SK-N-SH treated with all-trans-retinoic acid at 6 μM for 48 hours (cell line): ENCODE data around the gene RPE.

ENCODE experiments used
- ARNTL ChIP-seq: fragments of 450-650 bp; formaldehyde crosslinking; IDR thresholded peaks from 2 replicates; pipeline ENCODE4 v1.5.0; 2020; ENCODE audit warnings: low read depth, mild to moderate bottlenecking, moderate library complexity, borderline replicate concordance
- BACH2 ChIP-seq: fragments of 250-450 bp; sonication (Bioruptor Pico); IDR thresholded peaks from 2 replicates; pipeline ENCODE4 v1.9.0; 2021; ENCODE audit warnings: mild to moderate bottlenecking, borderline replicate concordance
- CSRNP3 ChIP-seq: fragments of 250-450 bp; sonication (Bioruptor Pico); IDR thresholded peaks from 2 replicates; pipeline ENCODE4 v1.5.1; 2021; ENCODE audit warnings: mild to moderate bottlenecking, moderate library complexity
- GLIS3 ChIP-seq: fragments of 250-450 bp; sonication (Bioruptor Pico); IDR thresholded peaks from 2 replicates; pipeline ENCODE4 v1.5.0; 2020; ENCODE audit warnings: mild to moderate bottlenecking, moderate library complexity
- OSR1 ChIP-seq: fragments of 250-450 bp; sonication (Bioruptor Pico); IDR thresholded peaks from 2 replicates; pipeline ENCODE4 v1.8.0; 2022; ENCODE audit warnings: moderate library complexity, mild to moderate bottlenecking, inconsistent platforms
- PPARA ChIP-seq: fragments of 250-450 bp; sonication (Bioruptor Pico); IDR thresholded peaks from 2 replicates; pipeline ENCODE4 v1.5.0; 2020; ENCODE audit warnings: mild to moderate bottlenecking, borderline replicate concordance
- TOX ChIP-seq: fragments of 250-450 bp; sonication (Bioruptor Pico); IDR thresholded peaks from 2 replicates; pipeline ENCODE4 v1.8.0; 2021; ENCODE audit warnings: mild to moderate bottlenecking, moderate library complexity, borderline replicate concordance
- ZC3H10 ChIP-seq: fragments of 250-450 bp; sonication (Bioruptor Pico); IDR thresholded peaks from 2 replicates; pipeline ENCODE4 v1.5.1; 2021; ENCODE audit warnings: mild to moderate bottlenecking, moderate library complexity
- ZFP3 ChIP-seq: fragments of 250-450 bp; sonication (Bioruptor Pico); IDR thresholded peaks from 2 replicates; pipeline ENCODE4 v1.5.0; 2020; ENCODE audit warnings: mild to moderate bottlenecking, moderate library complexity
- ZFP30 ChIP-seq: fragments of 450-650 bp; formaldehyde crosslinking; IDR thresholded peaks from 2 replicates; pipeline ENCODE4 v1.5.0; 2022; ENCODE audit warnings: mild to moderate bottlenecking, moderate library complexity
- TF ChIP-seq, protein P1 (sequence below): fragments of 250-450 bp; sonication (Bioruptor Pico); IDR thresholded peaks from 2 replicates; pipeline ENCODE4 v1.8.0; 2020; ENCODE audit warnings: mild to moderate bottlenecking, moderate library complexity, borderline replicate concordance
- TF ChIP-seq, protein P2 (sequence below): fragments of 250-450 bp; sonication (Bioruptor Pico); IDR thresholded peaks from 2 replicates; pipeline ENCODE4 v1.5.0; 2020; ENCODE audit warnings: mild to moderate bottlenecking, moderate library complexity
- TF ChIP-seq, protein P3 (sequence below): fragments of 250-450 bp; sonication (Bioruptor Pico); IDR thresholded peaks from 2 replicates; pipeline ENCODE4 v1.8.0; 2021; ENCODE audit warnings: low read depth, mild to moderate bottlenecking, moderate library complexity, borderline replicate concordance

- TF ChIP-seq TOX (CRISPR knock-in tag) (no peak), CSRNP3 (no peak), GLIS3 (no peak), ARNTL (no peak), BACH2 (CRISPR knock-in tag) (no peak), ZFP3 (CRISPR knock-in tag) (no peak), PPARA (no peak), ZFP30 (no peak), OSR1 (no peak), ZC3H10 (CRISPR knock-in tag) (no peak)
- TF ChIP-seq, protein P1, sequence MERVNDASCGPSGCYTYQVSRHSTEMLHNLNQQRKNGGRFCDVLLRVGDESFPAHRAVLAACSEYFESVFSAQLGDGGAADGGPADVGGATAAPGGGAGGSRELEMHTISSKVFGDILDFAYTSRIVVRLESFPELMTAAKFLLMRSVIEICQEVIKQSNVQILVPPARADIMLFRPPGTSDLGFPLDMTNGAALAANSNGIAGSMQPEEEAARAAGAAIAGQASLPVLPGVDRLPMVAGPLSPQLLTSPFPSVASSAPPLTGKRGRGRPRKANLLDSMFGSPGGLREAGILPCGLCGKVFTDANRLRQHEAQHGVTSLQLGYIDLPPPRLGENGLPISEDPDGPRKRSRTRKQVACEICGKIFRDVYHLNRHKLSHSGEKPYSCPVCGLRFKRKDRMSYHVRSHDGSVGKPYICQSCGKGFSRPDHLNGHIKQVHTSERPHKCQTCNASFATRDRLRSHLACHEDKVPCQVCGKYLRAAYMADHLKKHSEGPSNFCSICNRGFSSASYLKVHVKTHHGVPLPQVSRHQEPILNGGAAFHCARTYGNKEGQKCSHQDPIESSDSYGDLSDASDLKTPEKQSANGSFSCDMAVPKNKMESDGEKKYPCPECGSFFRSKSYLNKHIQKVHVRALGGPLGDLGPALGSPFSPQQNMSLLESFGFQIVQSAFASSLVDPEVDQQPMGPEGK (CRISPR knock-in tag) = no peak
- TF ChIP-seq, protein P2, sequence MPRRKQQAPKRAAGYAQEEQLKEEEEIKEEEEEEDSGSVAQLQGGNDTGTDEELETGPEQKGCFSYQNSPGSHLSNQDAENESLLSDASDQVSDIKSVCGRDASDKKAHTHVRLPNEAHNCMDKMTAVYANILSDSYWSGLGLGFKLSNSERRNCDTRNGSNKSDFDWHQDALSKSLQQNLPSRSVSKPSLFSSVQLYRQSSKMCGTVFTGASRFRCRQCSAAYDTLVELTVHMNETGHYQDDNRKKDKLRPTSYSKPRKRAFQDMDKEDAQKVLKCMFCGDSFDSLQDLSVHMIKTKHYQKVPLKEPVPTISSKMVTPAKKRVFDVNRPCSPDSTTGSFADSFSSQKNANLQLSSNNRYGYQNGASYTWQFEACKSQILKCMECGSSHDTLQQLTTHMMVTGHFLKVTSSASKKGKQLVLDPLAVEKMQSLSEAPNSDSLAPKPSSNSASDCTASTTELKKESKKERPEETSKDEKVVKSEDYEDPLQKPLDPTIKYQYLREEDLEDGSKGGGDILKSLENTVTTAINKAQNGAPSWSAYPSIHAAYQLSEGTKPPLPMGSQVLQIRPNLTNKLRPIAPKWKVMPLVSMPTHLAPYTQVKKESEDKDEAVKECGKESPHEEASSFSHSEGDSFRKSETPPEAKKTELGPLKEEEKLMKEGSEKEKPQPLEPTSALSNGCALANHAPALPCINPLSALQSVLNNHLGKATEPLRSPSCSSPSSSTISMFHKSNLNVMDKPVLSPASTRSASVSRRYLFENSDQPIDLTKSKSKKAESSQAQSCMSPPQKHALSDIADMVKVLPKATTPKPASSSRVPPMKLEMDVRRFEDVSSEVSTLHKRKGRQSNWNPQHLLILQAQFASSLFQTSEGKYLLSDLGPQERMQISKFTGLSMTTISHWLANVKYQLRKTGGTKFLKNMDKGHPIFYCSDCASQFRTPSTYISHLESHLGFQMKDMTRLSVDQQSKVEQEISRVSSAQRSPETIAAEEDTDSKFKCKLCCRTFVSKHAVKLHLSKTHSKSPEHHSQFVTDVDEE (CRISPR knock-in tag) = no peak
- TF ChIP-seq, protein P3, sequence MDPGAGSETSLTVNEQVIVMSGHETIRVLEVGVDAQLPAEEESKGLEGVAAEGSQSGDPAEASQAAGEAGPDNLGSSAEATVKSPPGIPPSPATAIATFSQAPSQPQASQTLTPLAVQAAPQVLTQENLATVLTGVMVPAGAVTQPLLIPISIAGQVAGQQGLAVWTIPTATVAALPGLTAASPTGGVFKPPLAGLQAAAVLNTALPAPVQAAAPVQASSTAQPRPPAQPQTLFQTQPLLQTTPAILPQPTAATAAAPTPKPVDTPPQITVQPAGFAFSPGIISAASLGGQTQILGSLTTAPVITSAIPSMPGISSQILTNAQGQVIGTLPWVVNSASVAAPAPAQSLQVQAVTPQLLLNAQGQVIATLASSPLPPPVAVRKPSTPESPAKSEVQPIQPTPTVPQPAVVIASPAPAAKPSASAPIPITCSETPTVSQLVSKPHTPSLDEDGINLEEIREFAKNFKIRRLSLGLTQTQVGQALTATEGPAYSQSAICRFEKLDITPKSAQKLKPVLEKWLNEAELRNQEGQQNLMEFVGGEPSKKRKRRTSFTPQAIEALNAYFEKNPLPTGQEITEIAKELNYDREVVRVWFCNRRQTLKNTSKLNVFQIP (CRISPR knock-in tag) = no peak
Measured at GRCh38 chr2:209970271-209970670, 32.2 kb upstream of the RPE start.
